B cell (primary cell): ENCODE data around the gene HEXD.

ENCODE experiments used
- CTCF ChIP-seq: fragments of 200-600 bp; IDR thresholded peaks from one replicate; pipeline ENCODE4 v1.8.0; 2022; ENCODE audit warnings: antibody characterized with exemption, mild to moderate bottlenecking
- EZH2 ChIP-seq: IDR thresholded peaks from 2 replicates; pipeline ENCODE4 v1.6.1; 2012; ENCODE audit warnings: borderline replicate concordance, low read depth, mild to moderate bottlenecking, moderate library complexity, low read length; ENCODE audit not compliant: insufficient read depth, poor library complexity, severe bottlenecking

DNA sequence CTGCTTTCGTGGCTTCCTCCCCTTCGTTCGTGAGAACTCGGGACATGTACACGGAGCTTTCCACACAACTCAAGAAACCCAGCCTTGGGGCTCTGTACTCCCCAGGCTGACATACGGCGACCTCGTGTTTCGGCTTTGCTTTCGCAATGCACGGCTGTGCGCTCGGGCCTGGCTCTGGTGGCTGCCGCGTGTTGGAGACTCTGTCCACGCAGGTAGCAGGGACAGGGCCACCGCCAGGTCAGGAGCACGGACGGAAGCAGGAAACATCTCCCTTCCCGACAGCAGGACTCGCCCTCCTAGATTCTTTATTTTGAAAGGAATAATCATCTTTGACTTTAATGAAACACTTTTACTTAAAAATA is 29.2 kb upstream of the HEXD start:
- TF ChIP-seq CTCF (no peak), EZH2 (no peak)
